Endothelial cell of umbilical vein (primary cell): Measurements from ENCODE around the gene PRIMPOL. TPM values are rescaled to one million over a fixed set of nuclear protein-coding genes. Genes with fewer than 3 reads are reported as not detected.
"Not testable (repeated sequence)": the region's sequence is repeated elsewhere in the genome, so short reads cannot be mapped to it uniquely, and the experiment has no call there.

Source experiments
- BruUV-seq: library from RNA; stranded (reverse); fragments of 400-500 nt; replicated peaks from 2 replicates; lab custom pipeline; 2021; lab: Mats Ljungman, UMichigan
- CTCF ChIA-PET: fragments of 300-600, 350-600 bp; sonication (Branson Sonifier 250); formaldehyde crosslinking; loops from one replicate; lab custom pipeline; 2021; ENCODE audit warnings: antibody characterized with exemption, inconsistent platforms; lab: Charles Lee
- POLR2A ChIA-PET: fragments of 300-600, 350-600 bp; sonication (Branson Sonifier 250); formaldehyde crosslinking; loops from one replicate; lab custom pipeline; 2021; ENCODE audit warnings: antibody characterized with exemption, inconsistent platforms; lab: Charles Lee
- DNase-seq: peaks from one replicate; pipeline ENCODE4 v3.0.0-alpha.2; 2011; ENCODE audit warnings: low read depth, low spot score
- FAIRE-seq: peaks from 2 replicates; lab custom pipeline; 2011; peaks lifted over from hg19 to GRCh38; lab: Jason Lieb, UNC
- H2AFZ ChIP-seq: 2 replicates; pipeline ENCODE4 v1.6.0; 2012; ENCODE audit warnings: low read depth, low read length, control low read depth, inconsistent platforms
- H3K27ac ChIP-seq: 2 replicates; pipeline ENCODE4 v1.5.1; 2011; ENCODE audit warnings: low read depth, mild to moderate bottlenecking, control low read depth, low read length, moderate library complexity; ENCODE audit not compliant: insufficient read depth
- H3K27me3 ChIP-seq, 2 experiments: 2 replicates each; pipeline versions ENCODE4 v1.6.0 to v1.6.1; 2011; ENCODE audit warnings: low read length in 2 of 2, mixed read lengths in 1 of 2; ENCODE audit not compliant: control insufficient read depth in 2 of 2, insufficient read depth in 2 of 2
- H3K36me3 ChIP-seq, 2 experiments: 2 replicates in 1 of 2; 3 replicates in 1 of 2; pipeline ENCODE4 v1.5.1; 2011; ENCODE audit warnings: low read length in 2 of 2, mild to moderate bottlenecking in 1 of 2, moderate library complexity in 1 of 2; ENCODE audit not compliant: control insufficient read depth in 2 of 2, insufficient read depth in 2 of 2; ENCODE audit errors: extremely low read depth in 1 of 2
- H3K4me1 ChIP-seq: 3 replicates; pipeline ENCODE4 v1.5.1; 2011; ENCODE audit warnings: mild to moderate bottlenecking, low read length; ENCODE audit not compliant: control insufficient read depth, insufficient read depth; ENCODE audit errors: extremely low read depth
- H3K4me2 ChIP-seq: 2 replicates; pipeline ENCODE4 v1.6.1; 2011; ENCODE audit warnings: low read length, control low read depth, mixed read lengths; ENCODE audit not compliant: insufficient read depth
- H3K4me3 ChIP-seq, 3 experiments: fragments of 200-600 bp in 1 of 3; sonication (generic), shearing (Covaris generic) in 1 of 3; replicated peaks in 1 of 3; 2 replicates each; pipeline ENCODE4 v1.5.1; 2011 to 2016; ENCODE audit warnings: control low read depth in 3 of 3, low read length in 3 of 3, mild to moderate bottlenecking in 2 of 3, inconsistent platforms in 1 of 3, low read depth in 1 of 3, moderate library complexity in 1 of 3; ENCODE audit not compliant: insufficient read depth in 1 of 3
- H3K79me2 ChIP-seq: 2 replicates; pipeline ENCODE4 v1.6.0; 2012; ENCODE audit warnings: low read length, inconsistent platforms; ENCODE audit not compliant: control insufficient read depth, insufficient read depth
- H3K9ac ChIP-seq: replicated peaks from 2 replicates; pipeline ENCODE3; 2011; ENCODE audit warnings: low read length, control low read depth; ENCODE audit not compliant: insufficient read depth; ENCODE audit errors: extremely low read depth
- H3K9me1 ChIP-seq: replicated peaks from 3 replicates; pipeline ENCODE4 v1.6.0; 2011; ENCODE audit warnings: mild to moderate bottlenecking, low read length; ENCODE audit not compliant: control insufficient read depth, insufficient read depth; ENCODE audit errors: extremely low read depth
- H3K9me3 ChIP-seq: replicated peaks from 2 replicates; pipeline ENCODE4 v1.5.1; 2012; ENCODE audit warnings: low read length, inconsistent platforms; ENCODE audit not compliant: control insufficient read depth, insufficient read depth
- H4K20me1 ChIP-seq: replicated peaks from 2 replicates; pipeline ENCODE3; 2011; ENCODE audit warnings: mild to moderate bottlenecking, low read length; ENCODE audit not compliant: control insufficient read depth, insufficient read depth; ENCODE audit errors: extremely low read depth
- EZH2 ChIP-seq: IDR thresholded peaks from 2 replicates; pipeline ENCODE4 v1.6.1; 2012; ENCODE audit warnings: borderline replicate concordance, low read depth, mild to moderate bottlenecking, moderate library complexity, low read length, inconsistent platforms; ENCODE audit not compliant: severe bottlenecking
- FOS ChIP-seq: IDR thresholded peaks from 2 replicates; pipeline ENCODE4 v1.6.1; 2011; ENCODE audit warnings: mild to moderate bottlenecking, low read length, moderate library complexity, borderline replicate concordance; ENCODE audit not compliant: insufficient read depth
- GATA2 ChIP-seq: IDR thresholded peaks from 2 replicates; pipeline ENCODE4 v1.7.0; 2011; ENCODE audit warnings: low read depth, mild to moderate bottlenecking, moderate library complexity, mixed read lengths, low read length; ENCODE audit not compliant: insufficient read length, insufficient read depth
- JUN ChIP-seq: IDR thresholded peaks from 2 replicates; pipeline ENCODE4 v1.6.1; 2011; ENCODE audit warnings: borderline replicate concordance, low read depth; ENCODE audit not compliant: insufficient read length, insufficient read depth
- MYC ChIP-seq: IDR thresholded peaks from one replicate; pipeline ENCODE4 v1.6.1; 2011; ENCODE audit warnings: mild to moderate bottlenecking, low read depth, low read length
- POLR2A ChIP-seq: IDR thresholded peaks from 2 replicates; pipeline ENCODE4 v1.6.1; 2012; ENCODE audit warnings: low read depth, mild to moderate bottlenecking, control low read depth, low read length
- POLR2AphosphoS5 ChIP-seq: IDR thresholded peaks from 2 replicates; pipeline ENCODE4 v1.6.1; 2012; ENCODE audit warnings: low read depth, mild to moderate bottlenecking, control low read depth, low read length, moderate library complexity; ENCODE audit not compliant: insufficient read depth
- dilution Hi-C: fragments of 300-500 bp; cut with MboI; formaldehyde crosslinking; loops from one replicate; pipeline ENCODE4 v1.15.0; 2019; ENCODE audit warnings: low sequenced_read_pairs; ENCODE audit not compliant: extremely low pct_ligation_motif_present
- intact Hi-C: fragments of 100-400 bp; cut with micrococcal nuclease; formaldehyde crosslinking; loops from one replicate; pipeline ENCODE4 v1.10.0; 2022
- polyA plus RNA-seq, 4 experiments: library from polyadenylated mRNA; depleted of rRNA in 3 of 4; stranded (reverse) in 3 of 4; unstranded in 1 of 4; fragments of >200 nt; gene quantifications; 2 replicates each; pipeline versions ENCODE4 v1.2.1 to v1.2.3, GENCODE V29; 2011 to 2012; ENCODE audit warnings: missing spikeins in 1 of 4
- total RNA-seq: library from RNA; stranded (reverse); gene quantifications from 2 replicates; pipeline ENCODE4 v1.2.3, GENCODE V29; 2021
- TF ChIP-seq, protein P1 (sequence below), 2 donors: IDR thresholded peaks; 1 replicate in 1 of 2; 2 replicates in 1 of 2; pipeline ENCODE4 v1.5.1; 2011; ENCODE audit warnings: low read length in 2 of 2, mild to moderate bottlenecking in 2 of 2, moderate library complexity in 2 of 2, control low read depth in 1 of 2, inconsistent platforms in 1 of 2, low read depth in 1 of 2; ENCODE audit not compliant: insufficient read depth in 1 of 2; ENCODE audit errors: extremely low read depth in 1 of 2
- TF ChIP-seq, protein P2 (sequence below): IDR thresholded peaks from 2 replicates; pipeline ENCODE4 v1.6.1; 2011; ENCODE audit not compliant: insufficient read depth, insufficient read length

The PRIMPOL gene
- total and polyA plus RNA-seq, 2 donors (not counting 3 experiments of a cell fraction or from before 2014, with no cell fraction given) = 5.9 to 11.1 TPM

DNA sequence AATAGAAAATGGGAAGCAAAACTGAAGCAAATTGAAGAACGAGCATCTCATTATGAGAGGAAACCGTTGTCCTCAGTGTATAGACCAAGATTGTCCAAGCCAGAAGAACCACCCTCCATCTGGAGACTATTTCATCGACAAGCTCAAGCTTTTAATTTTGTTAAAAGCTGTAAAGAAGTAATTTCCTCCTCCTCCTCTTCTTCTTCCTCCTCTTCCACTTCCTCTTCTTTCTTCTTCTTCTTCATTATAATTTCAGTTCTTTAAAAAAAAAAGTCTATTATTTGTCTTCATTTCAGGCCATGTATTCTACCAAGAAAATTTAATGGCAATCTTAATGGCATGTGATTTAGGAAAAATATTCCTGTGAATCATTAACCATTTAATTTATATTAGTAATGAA, 7.6 kb downstream of the PRIMPOL start:
- no peaks in the 10 kb centered on the region for H3K27me3 ChIP-seq
- no peaks in the 10 kb centered on the region for H3K9me3 ChIP-seq
- intact Hi-C loops (loop anchor here (10.0 kb wide), 1 partner anchor 348 kb away; no protein-coding TSS in a partner anchor), dilution Hi-C loops (no loop called here)
- no peaks in the 10 kb centered on the region for H4K20me1 ChIP-seq
- ChIA-PET CTCF (interaction anchor here (2.2 kb wide), 1 partner anchor 8 kb away, joined by 5 read pairs; no protein-coding TSS in a partner anchor), POLR2A (no interaction called here)
- no peak overlapping the region for H2AFZ ChIP-seq
- no peaks in the 10 kb centered on the region for H3K79me2 ChIP-seq
- no peak overlapping the region for H3K27ac ChIP-seq
- no peak overlapping the region for H3K4me2 ChIP-seq
- DNase-seq (no peak), FAIRE-seq (no peak)
- TF ChIP-seq GATA2 (no peak), POLR2AphosphoS5 (no peak), JUN (no peak), MYC (no peak), FOS (no peak), POLR2A (no peak), EZH2 (no peak)
- TF ChIP-seq, protein P1, sequence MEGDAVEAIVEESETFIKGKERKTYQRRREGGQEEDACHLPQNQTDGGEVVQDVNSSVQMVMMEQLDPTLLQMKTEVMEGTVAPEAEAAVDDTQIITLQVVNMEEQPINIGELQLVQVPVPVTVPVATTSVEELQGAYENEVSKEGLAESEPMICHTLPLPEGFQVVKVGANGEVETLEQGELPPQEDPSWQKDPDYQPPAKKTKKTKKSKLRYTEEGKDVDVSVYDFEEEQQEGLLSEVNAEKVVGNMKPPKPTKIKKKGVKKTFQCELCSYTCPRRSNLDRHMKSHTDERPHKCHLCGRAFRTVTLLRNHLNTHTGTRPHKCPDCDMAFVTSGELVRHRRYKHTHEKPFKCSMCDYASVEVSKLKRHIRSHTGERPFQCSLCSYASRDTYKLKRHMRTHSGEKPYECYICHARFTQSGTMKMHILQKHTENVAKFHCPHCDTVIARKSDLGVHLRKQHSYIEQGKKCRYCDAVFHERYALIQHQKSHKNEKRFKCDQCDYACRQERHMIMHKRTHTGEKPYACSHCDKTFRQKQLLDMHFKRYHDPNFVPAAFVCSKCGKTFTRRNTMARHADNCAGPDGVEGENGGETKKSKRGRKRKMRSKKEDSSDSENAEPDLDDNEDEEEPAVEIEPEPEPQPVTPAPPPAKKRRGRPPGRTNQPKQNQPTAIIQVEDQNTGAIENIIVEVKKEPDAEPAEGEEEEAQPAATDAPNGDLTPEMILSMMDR (IDR thresholded peaks at IDR 0.05; ENCODE audit: extremely low read depth in 1 of 2, insufficient read depth in 1 of 2, low read depth in 1 of 2, low read length in 2 of 2) = no peak
- TF ChIP-seq, protein P2, sequence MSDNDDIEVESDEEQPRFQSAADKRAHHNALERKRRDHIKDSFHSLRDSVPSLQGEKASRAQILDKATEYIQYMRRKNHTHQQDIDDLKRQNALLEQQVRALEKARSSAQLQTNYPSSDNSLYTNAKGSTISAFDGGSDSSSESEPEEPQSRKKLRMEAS = no peak
- no peak overlapping the region for H3K4me3 ChIP-seq
- no TSS peak for BruUV-seq
- no peaks in the 10 kb centered on the region for H3K9me1 ChIP-seq
- H3K4me1 ChIP-seq = peaks cover under 1% of the 10 kb centered on the region
- no peaks in the 10 kb centered on the region for H3K36me3 ChIP-seq
- no peak overlapping the region for H3K9ac ChIP-seq

DNA sequence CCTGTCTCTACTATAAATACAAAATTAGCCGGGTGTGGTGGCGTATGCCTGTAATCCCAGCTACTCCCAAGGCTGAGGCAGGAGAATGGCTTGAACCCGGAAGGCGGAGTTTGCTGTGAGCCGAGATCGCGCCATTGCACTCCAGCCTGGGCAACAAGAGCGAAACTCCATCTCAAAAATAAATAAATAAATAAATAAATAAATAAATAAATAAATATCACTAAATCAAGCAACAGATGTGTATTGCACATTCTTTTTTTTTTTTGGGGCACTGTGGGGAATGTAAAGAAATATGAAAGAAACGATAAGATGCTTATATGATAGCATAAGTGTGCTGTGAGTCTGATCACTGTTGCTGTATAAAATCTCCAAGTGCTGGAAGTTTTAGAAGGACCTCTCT, 8.3 kb downstream of the PRIMPOL start:
- DNase-seq, H3K27ac ChIP-seq, H3K9ac ChIP-seq, H3K4me1 ChIP-seq, H3K27me3 ChIP-seq, H3K4me3 ChIP-seq, FAIRE-seq, dilution Hi-C loops, H3K79me2 ChIP-seq, H2AFZ ChIP-seq, H4K20me1 ChIP-seq, POLR2A ChIA-PET, BruUV-seq, H3K9me3 ChIP-seq, H3K4me2 ChIP-seq, H3K36me3 ChIP-seq, CTCF ChIA-PET, H3K9me1 ChIP-seq: not testable (repeated sequence)
- intact Hi-C loops = loop anchor here (10.0 kb wide), 1 partner anchor 347 kb away; no protein-coding TSS in a partner anchor
